Fibroblast of pulmonary artery (primary cell): ENCODE results near the gene GBP5.
"Not testable (repeated sequence)": the region's sequence is repeated elsewhere in the genome, so short reads cannot be mapped to it uniquely, and the experiment has no call there.

Source experiments
- DNase-seq: peaks from one replicate; pipeline ENCODE4 v3.0.0-alpha.2; 2010; ENCODE audit warnings: low read depth
- H3K4me3 ChIP-seq: replicated peaks from 2 replicates; pipeline ENCODE4 v1.5.1; 2011; ENCODE audit warnings: low read depth, mild to moderate bottlenecking, control low read depth, low read length, moderate library complexity
- CTCF ChIP-seq: IDR thresholded peaks from 2 replicates; pipeline ENCODE4 v1.5.1; 2011; ENCODE audit warnings: mild to moderate bottlenecking, control low read depth, low read length, inconsistent platforms; ENCODE audit errors: missing control alignments

The GBP5 gene

GRCh38 chr1:89291276-89291675, 18.6 kb upstream of the GBP5 start:
- no peak for TF ChIP-seq CTCF
- no peak for DNase-seq
- no peak overlapping the region for H3K4me3 ChIP-seq

DNA sequence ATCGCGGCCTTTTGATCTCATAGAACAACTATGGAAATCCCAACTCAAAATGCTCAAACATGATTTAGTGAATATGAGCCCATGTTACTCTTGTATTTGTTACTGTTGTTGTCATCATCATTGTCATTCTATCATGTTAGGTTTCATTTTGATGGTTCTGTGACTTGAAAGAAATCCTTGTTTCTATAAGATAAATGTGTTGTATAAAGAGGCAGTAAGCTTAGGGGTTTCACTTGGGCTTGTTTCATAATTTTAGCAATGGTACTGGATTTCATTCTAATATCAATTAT, 15.3 kb upstream of the GBP5 start:
- H3K4me3 ChIP-seq: no peak overlapping the region
- no peak for TF ChIP-seq CTCF
- no peak for DNase-seq

GRCh38 chr1:89287181-89288050, 14.8 kb upstream of the GBP5 start:
- DNase-seq: no peak
- no peak overlapping the region for H3K4me3 ChIP-seq
- no peak for TF ChIP-seq CTCF

GRCh38 chr1:89286549-89287180, 14.0 kb upstream of the GBP5 start:
- no peak for TF ChIP-seq CTCF
- H3K4me3 ChIP-seq: no peak overlapping the region
- DNase-seq: no peak

DNA sequence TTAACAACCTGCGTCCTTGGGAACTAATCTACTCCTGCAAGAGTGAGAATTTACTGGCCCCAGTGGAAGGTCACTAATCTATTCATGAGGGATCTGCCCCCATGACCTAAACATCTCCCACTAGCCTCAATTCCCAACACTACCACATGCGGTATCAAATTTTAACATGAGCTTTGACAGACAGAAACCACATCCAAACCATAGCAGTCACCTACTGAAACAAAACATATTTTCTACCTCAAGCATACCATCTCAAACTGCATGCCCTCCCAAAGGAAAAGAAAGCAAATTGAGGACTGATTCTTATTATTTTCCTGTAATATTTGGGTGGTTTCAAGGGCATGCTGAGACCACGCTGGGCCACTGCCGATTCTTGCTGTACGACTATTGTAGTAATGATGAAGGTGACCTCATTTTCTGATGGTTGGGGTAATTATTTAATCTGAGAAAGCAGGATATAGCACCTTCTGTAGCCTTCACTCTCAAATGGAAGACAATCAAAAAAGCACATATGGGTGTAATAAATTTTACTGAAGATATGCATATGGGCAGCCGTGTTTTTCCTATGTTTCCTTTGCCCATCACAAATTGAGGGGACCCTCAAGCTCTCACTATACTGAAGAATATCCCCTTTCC, 13.2 kb upstream of the GBP5 start:
- no peak for TF ChIP-seq CTCF
- H3K4me3 ChIP-seq: no peak overlapping the region
- DNase-seq: no peak

GRCh38 chr1:89284078-89284763, 11.6 kb upstream of the GBP5 start:
- DNase-seq, H3K4me3 ChIP-seq: not testable (repeated sequence)

DNA sequence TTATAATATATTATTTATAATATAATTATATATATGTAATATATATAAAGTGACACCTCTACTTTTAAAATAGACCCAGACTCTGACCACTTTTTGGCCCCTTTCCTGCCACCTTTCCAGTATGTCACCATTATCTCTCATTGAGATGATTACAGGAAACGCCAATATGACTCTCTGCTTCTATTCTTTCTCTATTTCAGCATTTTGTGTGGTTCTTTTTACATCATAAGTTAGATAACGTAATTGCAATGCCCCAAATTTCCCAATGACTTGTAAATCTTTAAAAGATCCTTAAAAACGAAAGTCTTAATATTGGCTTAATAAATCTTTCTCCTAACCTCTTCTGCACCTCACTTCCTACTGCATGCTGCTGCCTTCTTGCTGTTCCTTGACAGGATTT, 8.1 kb upstream of the GBP5 start:
- no peak for DNase-seq
- no peak for TF ChIP-seq CTCF
- H3K4me3 ChIP-seq: no peak overlapping the region
